ENCODE data around the gene LRRIQ3. TPM values are rescaled to one million over a fixed set of nuclear protein-coding genes. Genes with fewer than 3 reads are reported as not detected.
"Not testable (repeated sequence)": the region's sequence is repeated elsewhere in the genome, so short reads cannot be mapped to it uniquely, and the experiment has no call there.

Gene LRRIQ3
- total RNA-seq, 2 experiments from 2014 or later = 0.96 to 1.1 TPM

- Mint-ChIP-seq H3K27ac (no peak overlapping the region), H3K9me3 (no peaks in the 10 kb centered on the region), H3K4me1 (ENCODE audit: low read depth) (peaks cover 9% of the 10 kb centered on the region), H3K36me3 (ENCODE audit: low read depth) (peaks cover 3% of the 10 kb centered on the region), H3K27me3 (no peaks in the 10 kb centered on the region), H3K4me3 (no peak overlapping the region)
- no peak for ATAC-seq
- intact Hi-C loops (cut with micrococcal nuclease) = loop anchor here (10.0 kb wide), 1 partner anchor 541 kb away; the partner anchor contains the start of genes CRYZ and TYW3
- TF ChIP-seq CTCF (IDR thresholded peaks at IDR 0.05) = no peak
- no peak for DNase-seq
- ChIA-PET POLR2A (no interaction called here), CTCF (no interaction called here)
Measured at GRCh38 chr1:74193908-74194307, 4.1 kb downstream of the LRRIQ3 start.

- POLR2A ChIA-PET = no interaction called here
- no peak for TF ChIP-seq CTCF (IDR thresholded peaks at IDR 0.05)
- intact Hi-C loops (cut with micrococcal nuclease) = no loop called here
- CTCF ChIA-PET = no interaction called here
- Mint-ChIP-seq H3K27ac (no peak overlapping the region), H3K4me3 (no peak overlapping the region), H3K9me3 (peaks cover 2% of the 10 kb centered on the region), H3K27me3 (no peaks in the 10 kb centered on the region), H3K4me1 (ENCODE audit: low read depth) (no peaks in the 10 kb centered on the region), H3K36me3 (ENCODE audit: low read depth) (no peaks in the 10 kb centered on the region)
- ATAC-seq (no peak), DNase-seq (no peak)
Measured at GRCh38 chr1:74180490-74180889, 17.5 kb downstream of the LRRIQ3 start.

- ATAC-seq; H3K4me3 Mint-ChIP-seq; intact Hi-C loops (cut with micrococcal nuclease); H3K4me1 Mint-ChIP-seq (ENCODE audit: low read depth); CTCF ChIA-PET; H3K36me3 Mint-ChIP-seq (ENCODE audit: low read depth); DNase-seq; H3K27me3 Mint-ChIP-seq; H3K27ac Mint-ChIP-seq: not testable (repeated sequence)
- POLR2A ChIA-PET = interaction anchor here (0.6 kb wide), 1 partner anchor 210 kb away, joined by 3 read pairs; no protein-coding TSS in a partner anchor
- H3K9me3 Mint-ChIP-seq = peaks cover 21% of the 10 kb centered on the region
Measured at GRCh38 chr1:74174423-74174822, 23.6 kb downstream of the LRRIQ3 start.

- no peak overlapping the region for H3K4me3 Mint-ChIP-seq
- intact Hi-C loops (cut with micrococcal nuclease) = no loop called here
- H3K4me1 Mint-ChIP-seq (ENCODE audit: low read depth) = no peaks in the 10 kb centered on the region
Measured at GRCh38 chr1:74162333-74162732, 35.6 kb downstream of the LRRIQ3 start.

GRCh38 chr1:74161497-74161896 lies 36.5 kb downstream of the LRRIQ3 start:
- Mint-ChIP-seq H3K27me3 (no peaks in the 10 kb centered on the region), H3K9me3 (peaks cover 2% of the 10 kb centered on the region), H3K27ac (no peak overlapping the region), H3K4me3 (no peak overlapping the region), H3K4me1 (ENCODE audit: low read depth) (no peaks in the 10 kb centered on the region), H3K36me3 (ENCODE audit: low read depth) (no peaks in the 10 kb centered on the region)
- intact Hi-C loops (cut with micrococcal nuclease) = no loop called here
- ChIA-PET CTCF (no interaction called here), POLR2A (no interaction called here)
- TF ChIP-seq CTCF (IDR thresholded peaks at IDR 0.05) = no peak
- DNase-seq (no peak), ATAC-seq (no peak)

More at GRCh38 chr1:74162333-74162732, 35.6 kb downstream of the LRRIQ3 start:
- ChIA-PET CTCF (no interaction called here), POLR2A (no interaction called here)
- DNase-seq = no peak
- no peak for ATAC-seq
- Mint-ChIP-seq H3K9me3 (peaks cover 2% of the 10 kb centered on the region), H3K27ac (no peak overlapping the region), H3K36me3 (ENCODE audit: low read depth) (no peaks in the 10 kb centered on the region), H3K27me3 (no peaks in the 10 kb centered on the region)
- no peak for TF ChIP-seq CTCF (IDR thresholded peaks at IDR 0.05)

- H3K27me3 Mint-ChIP-seq = no peaks in the 10 kb centered on the region
- DNase-seq = no peak
- ATAC-seq = no peak
- H3K27ac Mint-ChIP-seq = no peak overlapping the region
- H3K36me3 Mint-ChIP-seq (ENCODE audit: low read depth) = no peaks in the 10 kb centered on the region
- POLR2A ChIA-PET = interaction anchor here (0.5 kb wide), 1 partner anchor 158 kb away, joined by 3 read pairs; no protein-coding TSS in a partner anchor
- CTCF ChIA-PET = no interaction called here
- no peak overlapping the region for H3K4me3 Mint-ChIP-seq
- no peak for TF ChIP-seq CTCF (IDR thresholded peaks at IDR 0.05)
- H3K4me1 Mint-ChIP-seq (ENCODE audit: low read depth) = no peaks in the 10 kb centered on the region
- intact Hi-C loops (cut with micrococcal nuclease) = no loop called here
- H3K9me3 Mint-ChIP-seq = no peaks in the 10 kb centered on the region
Measured at GRCh38 chr1:74160046-74160445, 37.9 kb downstream of the LRRIQ3 start.

Data from activated CD8-positive, alpha-beta T cell treated with anti-CD3 and anti-CD28 coated beads for 36 hours (primary cell).